ENCODE measurements around the gene RFPL3.

RFPL3 gene

DNA sequence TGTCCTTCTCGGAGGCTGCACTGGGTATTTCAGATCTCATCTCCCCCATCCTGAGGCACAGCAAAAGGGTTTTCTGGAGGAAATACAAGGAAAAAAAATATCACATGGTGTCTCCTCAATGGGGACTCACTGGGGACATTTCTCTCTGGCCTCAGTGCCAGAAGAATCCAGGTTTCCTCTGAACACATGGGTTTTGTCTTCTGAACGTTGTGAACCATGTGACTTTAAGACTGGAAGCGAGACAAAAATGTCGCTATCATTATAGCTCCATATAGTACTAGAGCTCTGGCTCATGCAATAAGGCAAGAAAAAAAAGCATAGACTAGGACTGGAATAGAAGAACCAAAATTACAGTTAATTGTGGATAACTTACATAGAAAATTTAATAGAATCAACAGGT lies 44.9 kb upstream of the RFPL3 start:
- H3K27me3 Mint-ChIP-seq (ENCODE audit: low read depth, poor library complexity) = peaks cover 14% of the 10 kb centered on the region
- H3K4me3 Mint-ChIP-seq = no peak overlapping the region
- H3K36me3 Mint-ChIP-seq (ENCODE audit: low read depth) = no peaks in the 10 kb centered on the region
- DNase-seq = no peak
- peaks cover 11% of the 10 kb centered on the region for H3K4me1 Mint-ChIP-seq
- no peak for TF ChIP-seq CTCF (IDR thresholded peaks at IDR 0.05)
- H3K9me3 Mint-ChIP-seq = no peaks in the 10 kb centered on the region
- H3K27ac Mint-ChIP-seq = no peak overlapping the region

GRCh38 chr22:32313532-32313931 lies 44.1 kb upstream of the RFPL3 start:
- TF ChIP-seq CTCF (IDR thresholded peaks at IDR 0.05) = no peak
- Mint-ChIP-seq H3K9me3 (no peaks in the 10 kb centered on the region), H3K27ac (no peak overlapping the region), H3K27me3 (ENCODE audit: low read depth, poor library complexity) (peaks cover 11% of the 10 kb centered on the region), H3K36me3 (ENCODE audit: low read depth) (no peaks in the 10 kb centered on the region), H3K4me1 (peaks cover 11% of the 10 kb centered on the region), H3K4me3 (no peak overlapping the region)
- no peak for DNase-seq

GRCh38 chr22:32317524-32317923 lies 40.1 kb upstream of the RFPL3 start:
- DNase-seq = no peak
- no peak overlapping the region for H3K4me3 Mint-ChIP-seq
- H3K36me3 Mint-ChIP-seq (ENCODE audit: low read depth) = no peaks in the 10 kb centered on the region
- H3K27me3 Mint-ChIP-seq (ENCODE audit: low read depth, poor library complexity) = peaks cover 16% of the 10 kb centered on the region
- peaks cover 6% of the 10 kb centered on the region for H3K9me3 Mint-ChIP-seq
- no peak for TF ChIP-seq CTCF (IDR thresholded peaks at IDR 0.05)
- no peak overlapping the region for H3K27ac Mint-ChIP-seq
- H3K4me1 Mint-ChIP-seq = peaks cover 12% of the 10 kb centered on the region

DNA sequence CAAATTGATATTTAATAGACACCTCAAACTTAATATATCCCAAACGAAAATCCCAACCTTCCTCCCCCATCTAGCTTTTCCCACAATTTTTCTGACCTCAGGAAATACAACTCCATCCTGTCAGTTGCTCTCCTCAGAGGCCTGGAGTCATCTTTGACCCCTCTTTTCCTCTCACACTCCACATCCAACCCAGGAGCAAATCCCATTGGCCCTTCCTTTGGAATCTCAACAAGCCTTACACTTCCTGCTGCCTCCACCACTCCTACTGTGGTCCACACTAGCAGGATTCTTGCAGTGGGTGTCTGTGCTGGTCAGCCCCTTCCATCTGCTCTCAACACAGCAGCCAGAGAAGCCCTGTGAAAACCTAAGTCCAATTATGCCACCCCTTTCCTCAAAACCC lies 39.3 kb upstream of the RFPL3 start:
- TF ChIP-seq CTCF (IDR thresholded peaks at IDR 0.05) = no peak
- Mint-ChIP-seq H3K36me3 (ENCODE audit: low read depth) (no peaks in the 10 kb centered on the region), H3K9me3 (peaks cover 6% of the 10 kb centered on the region)

GRCh38 chr22:32319861-32320406 lies 37.7 kb upstream of the RFPL3 start:
- H3K4me1 Mint-ChIP-seq = peaks cover 12% of the 10 kb centered on the region
- H3K27ac Mint-ChIP-seq = no peak overlapping the region
- no peak overlapping the region for H3K4me3 Mint-ChIP-seq
- DNase-seq = no peak
- peaks cover 12% of the 10 kb centered on the region for H3K27me3 Mint-ChIP-seq (ENCODE audit: low read depth, poor library complexity)
- H3K36me3 Mint-ChIP-seq (ENCODE audit: low read depth) = no peaks in the 10 kb centered on the region
- no peak for TF ChIP-seq CTCF (IDR thresholded peaks at IDR 0.05)
- peaks cover 6% of the 10 kb centered on the region for H3K9me3 Mint-ChIP-seq

More for the DNA sequence above, 39.3 kb upstream of the RFPL3 start:
- no peak overlapping the region for H3K4me3 Mint-ChIP-seq
- H3K4me1 Mint-ChIP-seq = peaks cover 12% of the 10 kb centered on the region
- no peak for DNase-seq
- peaks cover 14% of the 10 kb centered on the region for H3K27me3 Mint-ChIP-seq (ENCODE audit: low read depth, poor library complexity)
- no peak overlapping the region for H3K27ac Mint-ChIP-seq

GRCh38 chr22:32322986-32323385 lies 34.7 kb upstream of the RFPL3 start:
- no peak overlapping the region for H3K4me3 Mint-ChIP-seq
- peaks cover 10% of the 10 kb centered on the region for H3K9me3 Mint-ChIP-seq
- H3K36me3 Mint-ChIP-seq (ENCODE audit: low read depth) = no peaks in the 10 kb centered on the region
- DNase-seq = no peak
- no peak for TF ChIP-seq CTCF (IDR thresholded peaks at IDR 0.05)
- no peak overlapping the region for H3K27ac Mint-ChIP-seq
- peaks cover 16% of the 10 kb centered on the region for H3K27me3 Mint-ChIP-seq (ENCODE audit: low read depth, poor library complexity)
- peaks cover 12% of the 10 kb centered on the region for H3K4me1 Mint-ChIP-seq
